Parathyroid adenoma (tissue), 2 donors: ENCODE measurements around the gene HSF2.

Source experiments
- H2AFZ ChIP-seq: fragments of 300-600 bp; sonication (generic); one replicate; pipeline ENCODE4 v1.7.0; 2017; ENCODE audit warnings: antibody characterized with exemption, mild to moderate bottlenecking
- H3K27ac ChIP-seq: fragments of 300-600 bp; sonication (generic); one replicate; pipeline ENCODE4 v1.7.0; 2017
- H3K27me3 ChIP-seq: fragments of 300-600 bp; sonication (generic); one replicate; pipeline ENCODE4 v1.7.0; 2017; ENCODE audit warnings: low read length; ENCODE audit not compliant: control insufficient read depth, insufficient read depth
- H3K36me3 ChIP-seq: fragments of 300-600 bp; sonication (generic); one replicate; pipeline ENCODE4 v1.7.0; 2017; ENCODE audit warnings: low read length; ENCODE audit not compliant: control insufficient read depth, insufficient read depth
- H3K4me1 ChIP-seq: fragments of 300-600 bp; sonication (generic); one replicate; pipeline ENCODE4 v1.7.0; 2017; ENCODE audit warnings: control low read depth
- H3K4me2 ChIP-seq: fragments of 300-600 bp; sonication (generic); one replicate; pipeline ENCODE4 v1.7.0; 2017; ENCODE audit warnings: low read length
- H3K4me3 ChIP-seq: fragments of 300-600 bp; sonication (generic); one replicate; pipeline ENCODE4 v1.7.0; 2017; ENCODE audit warnings: low read depth, low read length
- H3K79me2 ChIP-seq: fragments of 300-600 bp; sonication (generic); one replicate; pipeline ENCODE4 v1.7.0; 2017; ENCODE audit warnings: control low read depth
- H3K9ac ChIP-seq: fragments of 300-600 bp; sonication (generic); one replicate; pipeline ENCODE4 v1.7.0; 2017; ENCODE audit warnings: mild to moderate bottlenecking
- H3K9me3 ChIP-seq: fragments of 300-600 bp; sonication (generic); one replicate; pipeline ENCODE4 v1.7.0; 2017; ENCODE audit warnings: low read length; ENCODE audit not compliant: control insufficient read depth
- TF ChIP-seq, protein P1 (sequence below): fragments of 300-600 bp; sonication (generic); IDR thresholded peaks from one replicate; pipeline ENCODE4 v1.7.0; 2017; ENCODE audit warnings: antibody characterized with exemption, mild to moderate bottlenecking
- donor health status: primary hyperparathyroidism.

Gene HSF2, protein sequence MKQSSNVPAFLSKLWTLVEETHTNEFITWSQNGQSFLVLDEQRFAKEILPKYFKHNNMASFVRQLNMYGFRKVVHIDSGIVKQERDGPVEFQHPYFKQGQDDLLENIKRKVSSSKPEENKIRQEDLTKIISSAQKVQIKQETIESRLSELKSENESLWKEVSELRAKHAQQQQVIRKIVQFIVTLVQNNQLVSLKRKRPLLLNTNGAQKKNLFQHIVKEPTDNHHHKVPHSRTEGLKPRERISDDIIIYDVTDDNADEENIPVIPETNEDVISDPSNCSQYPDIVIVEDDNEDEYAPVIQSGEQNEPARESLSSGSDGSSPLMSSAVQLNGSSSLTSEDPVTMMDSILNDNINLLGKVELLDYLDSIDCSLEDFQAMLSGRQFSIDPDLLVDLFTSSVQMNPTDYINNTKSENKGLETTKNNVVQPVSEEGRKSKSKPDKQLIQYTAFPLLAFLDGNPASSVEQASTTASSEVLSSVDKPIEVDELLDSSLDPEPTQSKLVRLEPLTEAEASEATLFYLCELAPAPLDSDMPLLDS

DNA sequence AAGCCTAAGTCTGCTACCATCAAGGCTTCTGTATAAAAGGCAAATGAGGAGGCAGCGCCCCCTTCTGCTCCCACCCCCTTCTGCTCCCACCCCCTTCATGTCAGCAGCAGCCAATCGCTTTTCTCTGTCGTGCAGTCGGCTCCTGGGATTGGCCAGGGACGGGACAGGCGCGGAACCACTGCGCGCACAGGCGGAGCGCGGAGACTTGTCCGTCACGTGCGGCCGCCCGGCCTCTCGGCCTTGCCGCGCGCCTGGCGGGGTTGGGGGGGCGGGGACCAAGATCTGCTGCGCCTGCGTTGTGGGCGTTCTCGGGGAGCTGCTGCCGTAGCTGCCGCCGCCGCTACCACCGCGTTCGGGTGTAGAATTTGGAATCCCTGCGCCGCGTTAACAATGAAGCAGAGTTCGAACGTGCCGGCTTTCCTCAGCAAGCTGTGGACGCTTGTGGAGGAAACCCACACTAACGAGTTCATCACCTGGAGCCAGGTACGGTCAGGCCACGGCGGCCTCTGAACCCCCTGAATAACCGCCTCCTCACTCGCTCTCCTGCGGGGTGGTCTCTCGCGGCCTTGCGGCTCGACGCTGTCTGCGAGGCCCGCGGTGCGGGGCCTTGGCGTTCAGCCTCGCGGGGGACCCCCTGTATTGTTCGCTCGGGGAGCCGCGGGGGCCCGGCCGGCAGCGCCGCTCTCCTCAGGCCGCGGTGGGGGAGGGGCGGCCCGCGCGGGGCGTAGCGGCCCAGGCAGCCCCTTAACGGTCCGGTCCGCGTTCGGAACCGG, at the start of gene HSF2:
Gene HSF2 (plus strand): TSS at position 305 of the 773 bp plus-strand sequence. CDS start 86 bp downstream, at position 391.
- TF ChIP-seq, protein P1, sequence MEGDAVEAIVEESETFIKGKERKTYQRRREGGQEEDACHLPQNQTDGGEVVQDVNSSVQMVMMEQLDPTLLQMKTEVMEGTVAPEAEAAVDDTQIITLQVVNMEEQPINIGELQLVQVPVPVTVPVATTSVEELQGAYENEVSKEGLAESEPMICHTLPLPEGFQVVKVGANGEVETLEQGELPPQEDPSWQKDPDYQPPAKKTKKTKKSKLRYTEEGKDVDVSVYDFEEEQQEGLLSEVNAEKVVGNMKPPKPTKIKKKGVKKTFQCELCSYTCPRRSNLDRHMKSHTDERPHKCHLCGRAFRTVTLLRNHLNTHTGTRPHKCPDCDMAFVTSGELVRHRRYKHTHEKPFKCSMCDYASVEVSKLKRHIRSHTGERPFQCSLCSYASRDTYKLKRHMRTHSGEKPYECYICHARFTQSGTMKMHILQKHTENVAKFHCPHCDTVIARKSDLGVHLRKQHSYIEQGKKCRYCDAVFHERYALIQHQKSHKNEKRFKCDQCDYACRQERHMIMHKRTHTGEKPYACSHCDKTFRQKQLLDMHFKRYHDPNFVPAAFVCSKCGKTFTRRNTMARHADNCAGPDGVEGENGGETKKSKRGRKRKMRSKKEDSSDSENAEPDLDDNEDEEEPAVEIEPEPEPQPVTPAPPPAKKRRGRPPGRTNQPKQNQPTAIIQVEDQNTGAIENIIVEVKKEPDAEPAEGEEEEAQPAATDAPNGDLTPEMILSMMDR, result peak; percentile 45
- H2AFZ ChIP-seq, result peak within 1 kb of the TSS; percentile 91
- H3K4me3 ChIP-seq, result peak within 1 kb of the TSS; percentile 95
- peak within 1 kb of the TSS; percentile 61 for H3K27ac ChIP-seq
- H3K27me3 ChIP-seq, result no peaks in the 10 kb centered on the region
- H3K4me1 ChIP-seq, result peaks cover 3% of the 10 kb centered on the region
- no peaks in the 10 kb centered on the region for H3K36me3 ChIP-seq
- peak within 1 kb of the TSS; percentile 82 for H3K4me2 ChIP-seq
- H3K9me3 ChIP-seq, result no peaks in the 10 kb centered on the region
- H3K79me2 ChIP-seq, result peaks cover 18% of the 10 kb centered on the region
- H3K9ac ChIP-seq, result peak within 1 kb of the TSS; percentile 68

DNA sequence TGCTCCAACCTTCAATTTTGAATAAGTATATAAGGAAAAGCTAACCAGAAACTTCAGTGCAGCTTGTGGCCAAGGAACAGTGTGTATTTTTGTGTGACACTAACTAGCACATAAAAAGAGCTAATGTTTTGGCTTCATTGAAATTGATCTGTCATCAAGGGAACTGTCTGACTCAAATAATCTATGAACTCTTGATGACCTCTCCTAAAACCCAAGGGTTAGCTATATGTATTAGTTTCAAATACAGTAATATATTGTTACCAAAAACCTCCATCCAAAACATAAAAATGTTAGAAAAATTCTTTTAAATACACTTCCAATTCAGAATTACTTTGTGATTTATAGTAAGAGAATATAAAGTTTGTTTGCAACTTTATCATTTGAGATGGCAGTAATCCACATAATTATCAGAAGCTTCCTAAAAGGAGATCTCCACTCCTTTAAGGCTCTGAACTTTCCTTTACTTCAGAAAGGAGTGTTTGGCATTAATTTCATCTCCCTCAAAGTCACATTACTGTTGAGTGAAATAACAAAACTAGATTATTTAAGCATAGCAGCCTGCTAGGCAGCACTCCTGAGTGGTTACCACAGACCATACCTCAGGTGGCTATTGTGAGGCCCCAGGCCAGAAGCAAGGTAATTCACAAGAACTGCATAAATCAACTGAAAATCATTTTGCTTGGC, 46.3 kb upstream of the HSF2 start:
- H3K27me3 ChIP-seq, result no peaks in the 10 kb centered on the region
- no peaks in the 10 kb centered on the region for H3K4me1 ChIP-seq
- H2AFZ ChIP-seq, result no peak overlapping the region
- no peak overlapping the region for H3K9ac ChIP-seq
- no peak overlapping the region for H3K4me2 ChIP-seq
- H3K27ac ChIP-seq, result no peak overlapping the region
- TF ChIP-seq, protein P1, result no peak
- no peaks in the 10 kb centered on the region for H3K9me3 ChIP-seq
- H3K36me3 ChIP-seq, result no peaks in the 10 kb centered on the region
- no peaks in the 10 kb centered on the region for H3K79me2 ChIP-seq
- no peak overlapping the region for H3K4me3 ChIP-seq

DNA sequence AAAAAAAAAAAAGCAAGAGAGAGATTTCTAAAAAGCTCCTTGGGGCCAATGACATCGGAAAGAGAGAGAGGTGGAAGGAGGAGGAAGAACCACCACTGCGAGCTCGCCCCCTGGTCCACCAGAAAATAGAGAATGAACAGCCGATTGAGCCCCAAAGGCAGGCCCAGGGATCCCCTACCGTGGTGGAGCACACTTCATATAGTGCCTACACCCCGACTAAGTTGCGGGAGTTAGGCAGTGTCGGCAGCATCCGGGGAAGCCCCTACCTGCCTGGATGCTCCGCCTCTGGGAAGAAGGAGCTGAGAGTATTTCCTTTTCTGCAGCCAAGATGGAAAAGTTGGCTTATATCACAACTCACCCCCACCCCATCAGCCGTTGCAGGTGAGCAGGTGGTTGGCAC, 38.6 kb upstream of the HSF2 start:
- Histone ChIP-seq H3K36me3 (no peaks in the 10 kb centered on the region), H3K27ac (no peak overlapping the region), H3K4me1 (peaks cover 4% of the 10 kb centered on the region), H3K27me3 (no peaks in the 10 kb centered on the region), H3K4me2 (no peak overlapping the region), H3K4me3 (no peak overlapping the region), H3K9me3 (no peaks in the 10 kb centered on the region), H2AFZ (no peak overlapping the region), H3K9ac (no peak overlapping the region), H3K79me2 (no peaks in the 10 kb centered on the region)
- TF ChIP-seq, protein P1, result no peak

DNA sequence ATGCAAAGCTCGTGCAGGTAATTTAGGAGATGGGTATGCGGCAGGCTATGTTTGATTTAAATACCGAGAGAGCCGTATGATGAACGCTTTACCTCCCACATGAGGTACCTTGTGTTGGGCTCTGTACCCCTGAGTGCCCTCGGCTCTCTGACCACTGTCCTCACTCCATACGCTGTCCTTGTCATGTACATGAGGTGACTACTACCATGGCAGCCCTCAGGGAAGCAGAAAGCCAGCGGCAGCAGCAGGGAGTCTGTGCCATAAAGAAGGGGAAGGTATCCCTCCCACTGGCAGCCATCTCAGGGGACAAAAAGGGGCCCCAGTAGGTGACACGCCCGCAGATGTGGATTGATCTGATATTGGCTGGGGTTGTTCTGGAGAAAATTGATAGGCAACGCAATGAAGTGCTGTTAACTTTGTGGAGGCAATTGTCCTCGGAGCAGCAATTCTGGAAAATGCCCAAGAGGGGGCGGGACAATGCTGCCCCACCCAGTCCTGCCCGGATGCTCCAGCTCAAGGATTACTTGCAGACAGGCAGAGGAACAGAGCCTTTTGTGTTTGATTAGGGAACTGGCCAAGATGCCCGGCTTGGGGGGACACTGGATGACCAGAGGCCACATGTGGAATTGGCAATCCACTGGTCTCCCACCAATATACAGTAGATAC, 38.0 kb upstream of the HSF2 start:
- H3K36me3 ChIP-seq, result no peaks in the 10 kb centered on the region
- TF ChIP-seq, protein P1, result no peak
- no peak overlapping the region for H3K4me3 ChIP-seq
- H3K27me3 ChIP-seq, result no peaks in the 10 kb centered on the region
- no peak overlapping the region for H3K4me2 ChIP-seq
- H3K9me3 ChIP-seq, result no peaks in the 10 kb centered on the region
- no peak overlapping the region for H2AFZ ChIP-seq
- peaks cover 4% of the 10 kb centered on the region for H3K4me1 ChIP-seq
- no peak overlapping the region for H3K27ac ChIP-seq
- no peak overlapping the region for H3K9ac ChIP-seq
- H3K79me2 ChIP-seq, result no peaks in the 10 kb centered on the region
